Astrocyte (in vitro differentiated cells and primary cell): Measurements from ENCODE around the gene FGGY. TPM values are rescaled to one million over a fixed set of nuclear protein-coding genes. Genes with fewer than 3 reads are reported as not detected.

Experiments
- DNase-seq: peaks from one replicate; pipeline ENCODE4 v3.0.0-alpha.2; 2010; ENCODE audit warnings: low read depth
- FAIRE-seq: peaks from 2 replicates; lab custom pipeline; 2011; peaks lifted over from hg19 to GRCh38; lab: Jason Lieb, UNC
- H2AFZ ChIP-seq: 2 replicates; pipeline ENCODE4 v1.6.0; 2012; ENCODE audit warnings: low read depth, low read length, inconsistent platforms
- H3K27ac ChIP-seq: 2 replicates; pipeline ENCODE4 v1.5.1; 2011; ENCODE audit warnings: low read depth, low read length, inconsistent platforms
- H3K27me3 ChIP-seq: 2 replicates; pipeline ENCODE4 v1.6.0; 2011; ENCODE audit warnings: low read length, inconsistent platforms; ENCODE audit not compliant: insufficient read depth
- H3K36me3 ChIP-seq: 2 replicates; pipeline ENCODE4 v1.5.1; 2011; ENCODE audit warnings: low read length, inconsistent platforms; ENCODE audit not compliant: insufficient read depth
- H3K4me1 ChIP-seq: 2 replicates; pipeline ENCODE4 v1.5.1; 2011; ENCODE audit warnings: low read length, inconsistent platforms; ENCODE audit not compliant: insufficient read depth
- H3K4me2 ChIP-seq: 2 replicates; pipeline ENCODE4 v1.6.0; 2012; ENCODE audit warnings: low read length, inconsistent platforms
- H3K4me3 ChIP-seq: 2 replicates; pipeline ENCODE4 v1.5.1; 2011; ENCODE audit warnings: low read depth, mild to moderate bottlenecking, low read length, inconsistent platforms; ENCODE audit not compliant: insufficient read depth
- H3K79me2 ChIP-seq: 2 replicates; pipeline ENCODE4 v1.6.0; 2012; ENCODE audit warnings: mild to moderate bottlenecking, low read length, inconsistent platforms; ENCODE audit not compliant: insufficient read depth
- H3K9ac ChIP-seq: 2 replicates; pipeline ENCODE4 v1.6.0; 2012; ENCODE audit warnings: mild to moderate bottlenecking, low read length, inconsistent platforms
- H3K9me3 ChIP-seq: 2 replicates; pipeline ENCODE4 v1.5.1; 2012; ENCODE audit warnings: low read depth, mild to moderate bottlenecking, low read length, inconsistent platforms; ENCODE audit not compliant: insufficient read depth
- H4K20me1 ChIP-seq: 2 replicates; pipeline ENCODE4 v1.6.0; 2012; ENCODE audit warnings: low read length, inconsistent platforms; ENCODE audit not compliant: insufficient read depth
- H3K27ac Mint-ChIP-seq: one replicate; pipeline ENCODE4 v1.8.0; 2021; ENCODE audit warnings: mild to moderate bottlenecking, mixed read lengths; ENCODE audit not compliant: unreplicated experiment
- H3K27me3 Mint-ChIP-seq: one replicate; pipeline ENCODE4 v1.8.0; 2021; ENCODE audit warnings: low read depth, mixed read lengths; ENCODE audit not compliant: unreplicated experiment
- H3K36me3 Mint-ChIP-seq: one replicate; pipeline ENCODE4 v1.8.0; 2021; ENCODE audit warnings: low read depth, mixed read lengths; ENCODE audit not compliant: unreplicated experiment
- H3K4me1 Mint-ChIP-seq: one replicate; pipeline ENCODE4 v1.8.0; 2021; ENCODE audit warnings: low read depth, mixed read lengths; ENCODE audit not compliant: unreplicated experiment
- H3K4me3 Mint-ChIP-seq: one replicate; pipeline ENCODE4 v1.8.0; 2021; ENCODE audit warnings: mild to moderate bottlenecking, moderate library complexity, mixed read lengths; ENCODE audit not compliant: unreplicated experiment
- H3K9me3 Mint-ChIP-seq: one replicate; pipeline ENCODE4 v1.8.0; 2021; ENCODE audit warnings: mild to moderate bottlenecking, mixed read lengths; ENCODE audit not compliant: unreplicated experiment
- EZH2 ChIP-seq: IDR thresholded peaks from 2 replicates; pipeline ENCODE4 v1.6.1; 2012; ENCODE audit warnings: mild to moderate bottlenecking, low read length, inconsistent platforms; ENCODE audit not compliant: insufficient read depth
- total RNA-seq: library from RNA; stranded (reverse); gene quantifications from 2 replicates; pipeline ENCODE4 v1.2.1, GENCODE V29; 2021
- TF ChIP-seq, protein P1 (sequence below): IDR thresholded peaks from 2 replicates; pipeline ENCODE4 v1.5.1; 2011; ENCODE audit warnings: low read depth, mild to moderate bottlenecking, inconsistent platforms, low read length, moderate library complexity; ENCODE audit not compliant: insufficient read depth

The FGGY gene
- total RNA-seq, 1 donor from 2014 or later: 6.8 TPM

GRCh38 chr1:59565611-59566410 lies 268.9 kb downstream of the FGGY start:
- Mint-ChIP-seq H3K4me3 (no peak overlapping the region), H3K27me3 (no peaks in the 10 kb centered on the region), H3K36me3 (peaks cover 2% of the 10 kb centered on the region), H3K9me3 (peaks cover 6% of the 10 kb centered on the region), H3K4me1 (peaks cover 11% of the 10 kb centered on the region), H3K27ac (peak overlapping the region; percentile 54)
- Histone ChIP-seq H3K4me1 (no peaks in the 10 kb centered on the region), H3K27me3 (no peaks in the 10 kb centered on the region), H2AFZ (no peak overlapping the region), H3K4me2 (peak overlapping the region; percentile 46), H3K27ac (no peak overlapping the region), H3K79me2 (no peaks in the 10 kb centered on the region), H4K20me1 (no peaks in the 10 kb centered on the region), H3K36me3 (no peaks in the 10 kb centered on the region), H3K4me3 (no peak overlapping the region), H3K9ac (no peak overlapping the region), H3K9me3 (no peaks in the 10 kb centered on the region)
- FAIRE-seq (peak; percentile 5), DNase-seq (peak; percentile 77)
- TF ChIP-seq EZH2: no peak
- TF ChIP-seq, protein P1, sequence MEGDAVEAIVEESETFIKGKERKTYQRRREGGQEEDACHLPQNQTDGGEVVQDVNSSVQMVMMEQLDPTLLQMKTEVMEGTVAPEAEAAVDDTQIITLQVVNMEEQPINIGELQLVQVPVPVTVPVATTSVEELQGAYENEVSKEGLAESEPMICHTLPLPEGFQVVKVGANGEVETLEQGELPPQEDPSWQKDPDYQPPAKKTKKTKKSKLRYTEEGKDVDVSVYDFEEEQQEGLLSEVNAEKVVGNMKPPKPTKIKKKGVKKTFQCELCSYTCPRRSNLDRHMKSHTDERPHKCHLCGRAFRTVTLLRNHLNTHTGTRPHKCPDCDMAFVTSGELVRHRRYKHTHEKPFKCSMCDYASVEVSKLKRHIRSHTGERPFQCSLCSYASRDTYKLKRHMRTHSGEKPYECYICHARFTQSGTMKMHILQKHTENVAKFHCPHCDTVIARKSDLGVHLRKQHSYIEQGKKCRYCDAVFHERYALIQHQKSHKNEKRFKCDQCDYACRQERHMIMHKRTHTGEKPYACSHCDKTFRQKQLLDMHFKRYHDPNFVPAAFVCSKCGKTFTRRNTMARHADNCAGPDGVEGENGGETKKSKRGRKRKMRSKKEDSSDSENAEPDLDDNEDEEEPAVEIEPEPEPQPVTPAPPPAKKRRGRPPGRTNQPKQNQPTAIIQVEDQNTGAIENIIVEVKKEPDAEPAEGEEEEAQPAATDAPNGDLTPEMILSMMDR: no peak

GRCh38 chr1:59568158-59568935 lies 271.5 kb downstream of the FGGY start:
- no peaks in the 10 kb centered on the region for H3K27me3 ChIP-seq
- Mint-ChIP-seq H3K4me3 (no peak overlapping the region), H3K9me3 (peaks cover 6% of the 10 kb centered on the region), H3K36me3 (no peaks in the 10 kb centered on the region), H3K27ac (no peak overlapping the region), H3K4me1 (peaks cover 12% of the 10 kb centered on the region), H3K27me3 (no peaks in the 10 kb centered on the region)
- no peak overlapping the region for H3K4me2 ChIP-seq
- H2AFZ ChIP-seq: no peak overlapping the region
- H3K27ac ChIP-seq: no peak overlapping the region
- FAIRE-seq (no peak), DNase-seq (no peak)
- H3K9me3 ChIP-seq: no peaks in the 10 kb centered on the region
- TF ChIP-seq EZH2: no peak
- TF ChIP-seq, protein P1: no peak
- no peak overlapping the region for H3K9ac ChIP-seq
- H3K4me1 ChIP-seq: no peaks in the 10 kb centered on the region
- H3K36me3 ChIP-seq: no peaks in the 10 kb centered on the region
- H3K79me2 ChIP-seq: no peaks in the 10 kb centered on the region
- H4K20me1 ChIP-seq: no peaks in the 10 kb centered on the region
- no peak overlapping the region for H3K4me3 ChIP-seq
